T-helper 9 cell (primary cell): ENCODE results near the gene ADAM12.

ENCODE experiments used
- DNase-seq: peaks from one replicate; pipeline ENCODE4 v3.0.0-alpha.2; 2020
- total RNA-seq, 2 donors: gene quantifications; one replicate each; lab custom pipeline; 2026; lab: John Stamatoyannopoulos, UW

ADAM12 gene, protein sequence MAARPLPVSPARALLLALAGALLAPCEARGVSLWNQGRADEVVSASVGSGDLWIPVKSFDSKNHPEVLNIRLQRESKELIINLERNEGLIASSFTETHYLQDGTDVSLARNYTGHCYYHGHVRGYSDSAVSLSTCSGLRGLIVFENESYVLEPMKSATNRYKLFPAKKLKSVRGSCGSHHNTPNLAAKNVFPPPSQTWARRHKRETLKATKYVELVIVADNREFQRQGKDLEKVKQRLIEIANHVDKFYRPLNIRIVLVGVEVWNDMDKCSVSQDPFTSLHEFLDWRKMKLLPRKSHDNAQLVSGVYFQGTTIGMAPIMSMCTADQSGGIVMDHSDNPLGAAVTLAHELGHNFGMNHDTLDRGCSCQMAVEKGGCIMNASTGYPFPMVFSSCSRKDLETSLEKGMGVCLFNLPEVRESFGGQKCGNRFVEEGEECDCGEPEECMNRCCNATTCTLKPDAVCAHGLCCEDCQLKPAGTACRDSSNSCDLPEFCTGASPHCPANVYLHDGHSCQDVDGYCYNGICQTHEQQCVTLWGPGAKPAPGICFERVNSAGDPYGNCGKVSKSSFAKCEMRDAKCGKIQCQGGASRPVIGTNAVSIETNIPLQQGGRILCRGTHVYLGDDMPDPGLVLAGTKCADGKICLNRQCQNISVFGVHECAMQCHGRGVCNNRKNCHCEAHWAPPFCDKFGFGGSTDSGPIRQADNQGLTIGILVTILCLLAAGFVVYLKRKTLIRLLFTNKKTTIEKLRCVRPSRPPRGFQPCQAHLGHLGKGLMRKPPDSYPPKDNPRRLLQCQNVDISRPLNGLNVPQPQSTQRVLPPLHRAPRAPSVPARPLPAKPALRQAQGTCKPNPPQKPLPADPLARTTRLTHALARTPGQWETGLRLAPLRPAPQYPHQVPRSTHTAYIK
- total RNA-seq: 2.4 to 4.6 reads per million in 2 donors

DNA sequence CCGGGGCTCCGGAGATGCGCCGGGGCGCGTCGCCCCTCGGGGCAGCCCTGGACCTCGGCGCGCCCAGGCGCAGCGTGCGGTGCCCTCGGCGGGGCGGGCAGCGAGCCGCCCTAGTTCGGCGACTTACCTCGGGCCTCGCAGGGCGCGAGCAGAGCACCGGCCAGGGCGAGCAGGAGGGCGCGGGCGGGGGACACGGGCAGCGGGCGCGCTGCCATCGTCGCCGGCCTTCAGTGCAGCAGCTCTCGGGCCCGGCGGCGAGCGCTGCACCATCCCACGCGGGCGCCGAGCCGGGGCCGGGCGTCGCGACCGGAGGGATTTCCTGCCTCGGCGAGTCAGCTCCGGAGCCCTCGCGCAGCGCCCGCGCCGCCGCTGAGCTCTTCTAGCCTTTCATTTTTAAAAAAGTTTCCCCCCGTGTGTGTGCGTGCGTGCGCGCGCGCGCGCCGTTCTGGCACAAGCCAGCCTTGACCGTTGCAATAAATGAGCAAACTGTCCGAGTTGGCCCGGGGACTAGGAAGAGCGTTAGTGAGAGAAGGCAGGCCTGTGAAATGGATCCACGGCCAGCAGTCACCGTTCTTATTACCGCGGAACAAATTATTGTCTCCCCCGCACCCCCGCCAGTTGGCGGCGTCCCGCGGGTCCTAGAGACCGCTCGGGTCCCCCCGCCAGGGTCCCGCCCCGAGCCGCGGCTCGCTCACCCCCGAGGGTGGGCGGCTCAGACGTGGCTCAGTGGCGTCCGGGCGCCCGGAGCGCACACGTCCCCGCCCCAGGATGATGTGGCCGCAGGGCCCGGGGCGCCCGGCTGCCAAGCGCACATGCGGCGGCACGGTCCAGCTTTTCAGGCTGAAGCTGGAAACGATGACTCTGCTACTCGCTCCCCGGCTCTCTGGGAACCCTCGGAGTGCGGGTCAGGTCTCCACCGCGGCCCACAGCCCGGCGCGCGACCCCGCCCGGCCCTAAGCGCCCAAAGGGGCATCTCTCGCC is at the start of gene ADAM12:
Gene ADAM12, minus strand, starts transcription at position 547 of the 981 bp plus-strand sequence. Its CDS starts 332 bp downstream, at position 215.
- no peak for DNase-seq

DNA sequence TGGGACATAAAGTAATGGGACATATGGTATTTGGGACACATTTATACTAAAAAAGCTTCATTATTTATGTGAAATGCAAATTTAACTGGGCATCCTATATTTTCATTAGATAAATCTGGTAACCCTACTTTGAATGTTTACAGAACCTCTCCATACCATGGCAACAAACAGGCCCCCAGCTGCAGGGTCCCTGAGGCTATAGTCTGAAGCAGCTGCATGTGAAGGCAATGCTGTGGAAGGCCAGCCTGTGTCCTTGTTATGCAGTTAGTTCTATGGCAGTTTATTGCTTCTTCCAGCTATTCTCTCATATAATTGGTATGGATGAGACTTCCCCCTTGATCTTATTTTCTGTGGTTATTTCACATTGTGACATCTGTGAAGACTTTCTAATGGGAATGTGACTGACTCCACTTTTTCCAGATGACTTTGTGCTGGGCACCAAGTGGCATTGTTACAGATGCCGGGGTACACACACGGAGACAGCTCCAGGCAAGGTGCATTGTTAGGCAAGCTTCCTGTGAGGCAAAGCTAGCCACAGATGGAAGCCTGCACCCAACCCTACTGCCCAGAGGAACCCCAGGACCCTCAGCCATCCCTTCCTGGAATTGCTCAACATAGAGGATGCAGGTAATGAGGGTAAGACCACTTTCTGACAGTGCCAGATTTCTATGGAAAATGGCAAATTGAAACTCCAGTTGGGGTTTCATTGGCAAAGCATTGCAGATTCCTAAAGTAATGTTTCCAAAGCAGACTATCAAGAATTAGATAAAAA is 49.5 kb upstream of the ADAM12 start:
- DNase-seq: no peak

DNA sequence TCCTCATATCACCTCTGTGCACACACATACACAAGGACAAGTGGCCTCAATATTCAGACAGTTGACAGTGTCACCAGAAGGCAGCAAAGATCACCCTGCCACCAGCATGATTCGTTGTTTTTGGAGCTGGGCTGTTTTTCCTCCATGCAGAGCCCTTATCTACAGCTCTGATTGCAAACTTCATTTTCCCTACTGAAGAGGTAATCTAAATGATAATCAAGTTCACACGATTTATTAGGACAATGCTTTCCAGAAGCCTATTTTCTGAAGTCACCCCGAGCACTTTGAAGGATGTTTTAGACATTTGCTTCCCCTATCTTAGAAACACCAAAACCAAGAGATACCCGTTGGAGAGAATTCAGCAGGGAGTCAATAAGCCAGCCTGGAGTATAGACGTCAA is 46.0 kb upstream of the ADAM12 start:
- DNase-seq: no peak

DNA sequence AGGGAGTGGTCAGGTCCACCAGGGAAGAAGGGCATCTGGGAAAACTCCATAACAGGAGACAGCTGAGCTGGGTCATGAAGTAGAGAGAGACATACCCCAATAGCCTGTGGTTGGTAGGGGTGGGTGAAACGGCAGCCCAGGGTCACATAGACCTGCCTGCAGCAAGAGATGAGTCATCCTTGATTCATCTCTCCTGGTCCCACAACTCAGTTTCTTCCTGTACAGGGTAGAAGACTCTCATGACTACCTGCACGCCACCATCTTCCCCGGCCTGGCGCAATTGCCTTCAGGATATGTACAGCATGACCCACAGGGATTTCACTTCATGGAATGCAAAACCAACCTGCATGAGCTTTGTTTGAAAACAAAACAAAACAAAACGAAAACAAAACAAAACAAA is 45.1 kb upstream of the ADAM12 start:
- DNase-seq: no peak

DNA sequence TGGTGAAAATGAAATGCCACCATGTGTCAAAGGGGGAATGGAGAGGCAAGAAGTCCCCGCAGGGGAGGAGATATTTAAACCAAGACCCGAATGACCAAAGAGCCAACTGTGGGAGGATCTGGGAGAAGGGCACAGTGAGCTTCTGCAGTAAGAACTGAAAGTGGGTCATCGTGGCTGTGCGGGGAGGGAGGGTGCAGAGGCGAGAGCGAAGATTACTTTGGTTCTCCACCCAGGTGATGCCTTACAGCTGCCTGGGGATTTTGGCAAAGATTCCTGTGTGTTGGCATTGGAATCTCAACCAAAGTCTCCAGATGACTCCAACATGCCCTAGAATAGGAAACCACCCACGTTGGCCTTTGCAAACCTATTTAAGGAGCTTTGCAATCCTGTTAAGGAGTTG is 44.2 kb upstream of the ADAM12 start:
- no peak for DNase-seq

DNA sequence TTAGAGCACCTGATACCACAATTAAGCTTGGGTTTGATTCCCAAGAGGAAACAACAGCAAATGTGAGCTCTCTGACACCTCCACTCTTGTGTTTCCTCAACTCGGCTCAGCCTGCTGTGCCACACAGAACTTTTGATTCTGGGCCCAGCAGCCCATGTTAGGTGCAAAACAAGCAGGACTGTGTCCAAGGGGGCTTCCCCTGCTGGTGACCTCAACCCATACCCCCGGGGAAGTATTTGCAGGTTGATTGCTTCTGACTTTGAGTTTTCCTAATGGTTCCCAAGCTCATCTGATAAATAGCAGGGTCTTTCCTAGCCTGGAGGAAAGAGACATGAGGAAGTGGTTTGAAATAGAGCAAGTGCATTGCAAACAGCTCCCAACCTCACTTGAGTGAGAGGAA is 43.5 kb upstream of the ADAM12 start:
- no peak for DNase-seq

DNA sequence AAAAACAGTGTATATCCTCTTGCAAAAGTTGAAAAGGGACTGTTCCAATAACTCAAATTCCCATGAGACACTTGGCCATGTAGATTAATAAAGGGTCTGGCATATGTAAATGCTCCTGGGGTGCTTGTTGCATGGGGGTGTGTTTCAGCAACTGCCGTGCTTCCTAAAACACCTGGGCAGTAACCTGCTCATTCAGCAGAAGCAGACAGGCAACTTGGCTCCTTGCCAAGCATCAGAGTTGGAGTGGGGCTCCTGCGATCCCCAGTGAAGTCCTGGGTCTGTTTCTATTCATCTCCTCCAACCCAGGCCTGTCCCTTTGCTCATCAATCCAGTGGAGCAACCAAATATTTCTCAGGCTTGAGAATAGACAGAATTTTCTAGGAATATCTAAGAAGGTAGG is 42.2 kb upstream of the ADAM12 start:
- no peak for DNase-seq

DNA sequence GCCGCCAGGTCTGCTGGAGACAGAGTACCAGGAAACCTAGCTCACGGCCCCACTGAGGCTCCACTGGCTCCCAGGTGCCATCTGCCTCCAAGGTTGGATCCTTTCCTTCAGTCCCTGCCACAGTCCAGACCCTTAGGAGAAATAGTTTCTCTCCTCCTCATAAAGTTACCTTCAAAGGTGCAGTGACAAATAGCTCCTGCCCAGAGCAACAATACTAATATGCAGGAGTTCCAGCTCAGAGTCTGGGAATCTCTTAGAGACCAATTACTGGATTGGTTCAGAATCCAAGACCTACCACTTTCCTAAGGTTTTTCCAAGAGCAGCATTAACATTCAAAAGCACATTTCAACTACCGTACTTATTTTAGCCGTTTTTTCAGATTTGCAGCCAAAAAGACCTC is 41.0 kb upstream of the ADAM12 start:
- DNase-seq: no peak

DNA sequence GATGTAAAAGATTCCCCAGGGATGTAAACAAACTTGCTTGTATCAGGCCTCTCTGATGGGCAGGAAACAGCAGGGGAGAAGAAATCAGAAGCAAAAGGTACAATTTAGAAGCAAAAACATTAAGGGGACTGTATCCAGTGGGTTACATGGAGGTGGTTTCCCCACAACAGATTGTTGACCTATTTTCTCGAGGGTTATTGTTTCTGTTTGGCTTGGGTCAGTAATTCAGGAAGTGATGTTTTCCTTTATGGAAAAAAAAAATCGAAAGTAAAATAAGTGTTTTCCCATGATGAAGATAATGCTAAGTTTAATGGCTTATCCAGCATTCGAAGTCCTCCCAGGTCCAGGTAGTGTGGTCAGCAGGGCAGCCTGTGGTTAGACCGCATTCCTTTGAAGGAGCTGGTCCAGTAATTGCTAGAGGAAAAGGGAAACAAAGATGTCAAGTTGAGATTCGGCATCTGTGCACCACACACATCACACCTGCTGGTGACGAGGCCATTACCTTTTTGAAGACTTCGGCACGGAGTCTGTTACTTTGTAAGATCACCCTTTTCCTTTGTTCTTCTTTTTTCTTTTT is 37.3 kb upstream of the ADAM12 start:
- no peak for DNase-seq

DNA sequence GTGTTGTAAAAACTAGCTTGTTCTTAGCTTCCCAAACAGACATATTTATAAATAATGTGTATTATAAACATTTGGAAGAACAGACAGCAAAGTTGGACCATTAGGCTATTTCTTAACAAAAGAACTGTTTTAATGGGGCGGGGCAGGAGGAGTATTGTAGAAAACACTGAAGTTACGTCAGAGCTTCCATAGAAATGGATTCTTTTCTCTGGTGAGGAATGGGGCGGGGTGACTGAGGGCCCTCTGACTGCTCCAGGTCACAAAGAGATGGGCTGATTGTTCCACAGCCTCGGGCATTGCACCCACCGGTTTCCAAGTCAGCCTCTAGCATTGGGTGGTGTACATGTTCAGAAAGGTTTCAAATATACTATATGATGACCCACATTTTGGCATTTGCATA is 36.8 kb upstream of the ADAM12 start:
- DNase-seq: no peak

DNA sequence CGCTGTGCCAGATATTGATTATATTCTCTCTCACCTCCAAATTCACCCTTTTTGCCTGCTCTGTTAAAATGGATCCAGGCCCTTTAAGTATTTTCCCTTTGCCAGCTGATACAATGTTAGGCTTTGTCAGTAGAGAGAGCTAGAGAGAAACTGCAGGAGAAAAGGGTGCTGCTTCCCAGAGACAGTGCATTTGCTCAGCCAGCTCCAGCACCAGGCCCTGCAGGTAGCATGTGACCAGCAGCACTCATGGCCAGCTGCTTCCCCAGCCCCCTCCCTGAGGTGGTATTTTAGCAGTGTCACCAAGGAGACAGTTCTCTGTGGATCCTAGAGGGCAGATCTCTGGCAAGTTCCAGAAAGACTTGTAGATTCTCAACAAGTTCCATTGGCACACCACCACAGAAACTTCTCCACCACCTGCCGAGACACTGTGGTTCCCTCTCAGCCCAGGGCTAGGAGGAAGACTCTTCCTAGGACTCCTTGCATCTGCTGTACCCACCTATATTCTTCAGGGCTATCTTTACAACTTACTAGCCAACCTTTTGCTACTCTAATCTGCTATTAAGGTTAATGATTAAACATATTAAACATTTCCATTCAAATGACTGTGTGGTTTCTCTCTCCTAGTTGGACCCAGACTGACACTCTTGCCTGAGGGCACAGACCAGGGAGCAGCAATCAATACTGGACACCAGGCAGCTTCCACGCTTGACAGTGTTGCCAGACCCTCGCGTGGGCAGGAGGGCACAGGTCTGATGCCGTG is 35.6 kb upstream of the ADAM12 start:
- no peak for DNase-seq

DNA sequence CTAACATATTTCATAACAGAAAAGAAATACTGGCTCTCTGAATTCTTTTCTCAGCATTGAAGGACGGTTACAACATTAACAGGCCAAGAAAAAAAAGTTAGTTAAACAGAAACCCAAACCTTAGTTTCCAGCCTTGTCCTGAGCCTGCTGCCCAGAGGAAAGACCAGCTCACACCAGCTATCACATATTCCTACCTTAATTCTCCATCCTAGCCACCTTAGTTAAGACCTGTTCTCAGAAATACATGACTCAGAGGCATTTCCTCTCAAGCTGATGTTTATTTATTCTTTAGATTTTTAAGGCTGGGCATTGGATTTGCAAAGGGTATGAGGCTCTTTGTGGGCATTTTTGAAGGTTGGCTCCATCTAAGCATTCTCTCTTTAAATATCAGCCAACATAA is 34.3 kb upstream of the ADAM12 start:
- DNase-seq: no peak

DNA sequence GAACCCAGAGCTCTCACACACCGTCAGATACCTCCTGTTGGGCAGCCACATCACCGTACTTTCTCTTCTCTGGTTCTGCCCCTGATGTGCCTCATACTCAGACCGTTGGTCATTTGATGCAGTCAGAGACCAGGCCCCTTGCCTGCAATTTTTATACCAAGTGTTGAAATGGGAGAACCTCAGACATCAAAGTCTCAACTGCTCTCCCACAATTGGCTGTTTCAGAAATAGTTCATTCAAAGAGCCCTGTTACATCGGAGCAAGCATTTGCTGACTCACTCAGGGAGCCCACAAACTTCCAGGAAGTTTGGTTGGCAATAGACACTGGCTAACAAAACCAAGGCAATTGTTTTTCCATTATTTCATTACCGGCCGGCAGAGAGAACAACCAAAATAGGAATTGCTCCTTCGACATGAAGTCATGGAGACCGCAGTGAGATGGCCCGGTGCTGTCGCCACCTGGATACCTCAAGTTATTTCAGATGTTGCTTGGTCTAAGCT is 33.5 kb upstream of the ADAM12 start:
- DNase-seq: no peak

DNA sequence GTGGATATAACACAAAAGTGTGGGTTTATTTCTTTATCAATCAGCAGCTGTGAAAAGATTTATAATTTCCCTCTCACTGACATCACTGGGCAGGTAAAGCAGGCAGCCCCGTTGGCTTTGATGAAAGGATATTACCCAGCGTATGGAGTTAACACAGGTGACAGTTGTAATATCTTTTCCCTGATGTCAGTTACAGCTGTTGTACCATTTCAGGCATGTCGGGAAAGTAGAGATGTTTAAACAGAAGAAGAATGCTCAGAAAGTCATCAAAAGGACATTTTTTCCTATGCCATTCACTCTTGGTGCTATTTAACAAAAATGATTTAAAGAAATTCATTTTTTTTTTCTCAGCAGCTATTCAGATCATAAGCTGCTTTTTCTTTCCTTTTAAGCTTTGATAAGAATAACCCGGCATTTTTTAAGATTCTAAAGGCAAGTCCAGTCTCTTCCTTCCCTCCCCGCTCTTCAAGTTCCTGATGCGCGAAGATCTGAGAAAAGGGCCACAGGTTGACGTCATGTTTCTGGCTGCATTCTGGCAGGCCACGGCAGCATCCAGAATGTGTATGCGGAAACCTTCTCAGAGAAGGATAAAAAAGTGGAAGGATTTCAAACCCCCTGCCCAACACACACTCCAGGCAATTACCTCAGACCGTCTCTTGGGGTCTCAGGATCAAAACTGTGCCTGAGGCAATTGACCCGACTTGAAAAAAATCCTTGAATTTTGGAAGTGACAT is 32.5 kb upstream of the ADAM12 start:
- no peak for DNase-seq

DNA sequence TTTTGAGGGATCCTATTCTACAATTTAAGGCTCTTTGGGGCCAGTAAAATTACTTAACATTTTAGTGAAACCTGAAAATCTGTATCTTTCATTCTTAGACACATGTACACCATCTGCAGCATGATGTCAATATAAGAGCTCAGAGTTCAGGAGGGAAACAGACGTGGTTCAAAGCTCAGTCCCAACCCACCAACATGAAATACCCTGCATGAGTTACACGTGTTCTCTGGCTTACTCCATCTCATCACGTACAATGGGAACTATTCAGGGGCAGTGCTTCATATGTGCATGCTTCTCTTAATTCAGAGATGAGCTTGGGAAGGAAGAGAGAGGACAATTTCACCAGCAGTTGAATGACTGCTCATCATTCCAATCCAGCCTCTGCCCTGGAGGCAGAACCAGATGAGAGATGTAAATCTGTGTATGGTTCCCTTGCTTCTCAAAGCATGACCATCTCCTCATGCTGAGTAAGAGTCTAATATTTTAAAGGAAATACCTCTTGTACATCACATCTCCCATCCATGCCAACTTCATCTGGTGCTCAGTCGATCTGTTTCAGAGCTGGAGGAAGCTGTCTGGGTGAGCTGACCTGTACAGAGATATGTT is 29.0 kb upstream of the ADAM12 start:
- DNase-seq: no peak

DNA sequence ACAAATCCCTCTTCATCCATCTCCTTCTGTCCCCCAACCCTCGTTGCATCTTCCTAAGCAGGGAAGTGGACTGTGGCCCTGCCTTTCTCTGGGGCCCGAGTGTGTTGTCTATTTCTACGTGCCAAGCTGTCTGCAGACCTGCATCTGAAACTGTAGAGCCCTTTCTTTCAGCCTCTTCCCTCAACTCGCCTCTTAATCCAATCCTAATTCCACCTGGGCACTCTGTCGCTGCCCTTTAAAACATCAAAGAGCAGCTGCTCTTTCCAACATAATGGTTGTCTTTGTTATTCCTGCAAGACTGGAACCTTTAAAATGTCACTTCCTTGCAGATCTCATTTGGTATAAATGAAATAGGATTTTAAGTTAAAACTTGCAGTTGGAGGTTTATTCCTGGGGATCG is 21.5 kb upstream of the ADAM12 start:
- no peak for DNase-seq

DNA sequence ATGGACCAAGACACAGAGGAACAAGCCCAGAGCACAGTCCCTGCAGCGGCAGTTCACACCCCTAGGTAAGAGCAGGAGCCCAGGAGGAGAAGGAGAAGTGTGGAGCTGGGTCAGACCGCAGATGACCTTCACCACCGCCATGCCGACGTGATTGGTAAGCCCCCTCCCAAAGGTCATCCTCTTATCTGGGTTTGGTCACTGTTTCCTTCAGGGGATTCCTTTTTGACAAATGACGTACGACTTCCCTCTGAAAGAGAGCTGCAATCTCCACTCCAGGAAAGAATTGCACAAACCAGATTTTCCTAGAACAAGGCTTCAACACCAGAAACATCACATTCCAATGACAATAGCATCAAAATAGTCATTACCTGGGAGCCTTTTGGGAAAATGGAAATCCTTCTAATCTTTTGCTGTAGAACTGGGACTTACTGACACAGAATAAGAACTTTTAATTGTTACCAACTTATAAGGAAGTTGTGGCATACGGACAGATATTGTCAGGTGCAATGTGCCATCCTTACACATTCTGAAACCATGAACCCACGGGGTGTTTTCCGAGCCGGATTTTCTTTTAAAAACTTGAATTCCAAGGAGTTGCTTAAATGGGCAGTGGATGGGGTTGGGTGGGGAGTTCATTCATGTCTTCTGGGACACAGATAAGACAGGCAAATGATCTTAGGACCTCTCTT is 20.8 kb upstream of the ADAM12 start:
- DNase-seq: no peak

DNA sequence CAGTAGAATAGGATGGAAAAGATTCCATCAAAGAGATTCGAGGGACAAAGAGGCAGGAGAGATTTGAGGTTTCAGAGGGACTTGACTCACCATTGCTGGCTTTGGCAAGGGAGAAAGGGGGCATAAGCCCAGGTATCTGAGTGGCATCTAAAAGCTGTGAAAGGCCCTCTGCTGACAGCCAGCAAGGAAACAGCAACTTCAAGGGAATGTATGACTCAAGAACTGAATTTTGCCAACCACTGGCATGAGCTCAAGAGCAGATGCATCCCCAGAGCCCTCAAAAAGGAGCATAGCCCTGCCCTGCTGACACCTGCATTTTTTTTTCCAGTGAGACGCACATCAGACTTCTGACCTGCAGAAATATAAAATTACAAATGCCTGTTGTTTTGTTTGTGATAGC is 19.6 kb upstream of the ADAM12 start:
- no peak for DNase-seq
